ENCODE data around the gene NEU2.

- TF ChIP-seq, protein P1, sequence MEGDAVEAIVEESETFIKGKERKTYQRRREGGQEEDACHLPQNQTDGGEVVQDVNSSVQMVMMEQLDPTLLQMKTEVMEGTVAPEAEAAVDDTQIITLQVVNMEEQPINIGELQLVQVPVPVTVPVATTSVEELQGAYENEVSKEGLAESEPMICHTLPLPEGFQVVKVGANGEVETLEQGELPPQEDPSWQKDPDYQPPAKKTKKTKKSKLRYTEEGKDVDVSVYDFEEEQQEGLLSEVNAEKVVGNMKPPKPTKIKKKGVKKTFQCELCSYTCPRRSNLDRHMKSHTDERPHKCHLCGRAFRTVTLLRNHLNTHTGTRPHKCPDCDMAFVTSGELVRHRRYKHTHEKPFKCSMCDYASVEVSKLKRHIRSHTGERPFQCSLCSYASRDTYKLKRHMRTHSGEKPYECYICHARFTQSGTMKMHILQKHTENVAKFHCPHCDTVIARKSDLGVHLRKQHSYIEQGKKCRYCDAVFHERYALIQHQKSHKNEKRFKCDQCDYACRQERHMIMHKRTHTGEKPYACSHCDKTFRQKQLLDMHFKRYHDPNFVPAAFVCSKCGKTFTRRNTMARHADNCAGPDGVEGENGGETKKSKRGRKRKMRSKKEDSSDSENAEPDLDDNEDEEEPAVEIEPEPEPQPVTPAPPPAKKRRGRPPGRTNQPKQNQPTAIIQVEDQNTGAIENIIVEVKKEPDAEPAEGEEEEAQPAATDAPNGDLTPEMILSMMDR (IDR thresholded peaks at IDR 0.05; ENCODE audit: poor library complexity), result no peak
- TF ChIP-seq EZH2 (IDR thresholded peaks at IDR 0.05; ENCODE audit: borderline replicate concordance) (no peak), EZH2phosphoT487 (IDR thresholded peaks at IDR 0.05; ENCODE audit: low read depth, severe bottlenecking, unreplicated experiment) (no peak)
Observed at GRCh38 chr2:233039846-233040530, 7.5 kb downstream of the NEU2 start.

All from hepatocyte (in vitro differentiated cells).